ENCODE results near the gene MIEF1.

MIEF1 gene

DNA sequence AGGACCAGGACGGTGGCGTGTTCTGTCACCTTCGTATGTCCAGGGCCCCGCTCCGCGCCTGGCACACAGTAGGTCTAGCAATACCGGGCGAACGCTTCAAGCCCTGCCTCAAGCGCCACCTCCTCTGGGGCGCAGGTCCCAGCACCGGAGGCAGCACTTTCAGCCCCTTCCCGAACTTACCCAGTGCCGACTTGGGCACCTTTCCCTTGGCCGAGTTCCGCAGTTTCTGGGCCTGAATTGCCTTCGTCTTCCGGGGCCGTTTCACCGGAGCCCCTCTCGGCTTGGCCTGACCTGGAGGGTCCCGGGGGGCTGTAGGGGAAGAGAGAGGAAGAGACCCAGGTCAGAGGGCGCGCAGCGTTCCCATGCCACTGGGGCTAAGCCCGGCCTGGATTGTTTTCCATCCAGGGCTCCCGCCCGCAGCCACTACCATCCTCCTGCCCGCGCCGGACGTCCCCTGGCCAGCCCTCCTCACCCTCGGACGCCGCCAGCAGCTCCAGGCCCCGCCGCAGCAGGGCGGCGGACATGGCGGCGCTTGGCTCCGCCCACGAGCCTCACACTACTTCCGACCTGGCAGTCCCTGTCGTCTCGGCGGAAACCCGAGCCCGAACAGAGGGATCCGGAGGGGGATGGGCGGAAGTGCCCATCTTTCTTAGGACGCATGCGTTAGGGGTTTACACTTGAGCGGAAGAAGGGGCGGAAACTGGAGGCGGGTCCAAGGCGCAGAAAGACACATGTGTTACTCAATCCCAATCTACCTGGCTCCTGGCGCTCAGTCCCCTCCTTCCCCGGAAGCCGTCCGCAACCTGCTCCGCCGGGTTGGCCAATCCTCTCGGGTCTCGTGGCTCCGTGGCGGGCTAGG is 30.4 kb downstream of the MIEF1 start, which contains the start of gene RPS19BP1:
Gene RPS19BP1 (minus strand): TSS at position 534 of the 859 bp plus-strand sequence. CDS start 10 bp downstream, at position 524.
- DNase-seq, result peak; percentile 99

DNA sequence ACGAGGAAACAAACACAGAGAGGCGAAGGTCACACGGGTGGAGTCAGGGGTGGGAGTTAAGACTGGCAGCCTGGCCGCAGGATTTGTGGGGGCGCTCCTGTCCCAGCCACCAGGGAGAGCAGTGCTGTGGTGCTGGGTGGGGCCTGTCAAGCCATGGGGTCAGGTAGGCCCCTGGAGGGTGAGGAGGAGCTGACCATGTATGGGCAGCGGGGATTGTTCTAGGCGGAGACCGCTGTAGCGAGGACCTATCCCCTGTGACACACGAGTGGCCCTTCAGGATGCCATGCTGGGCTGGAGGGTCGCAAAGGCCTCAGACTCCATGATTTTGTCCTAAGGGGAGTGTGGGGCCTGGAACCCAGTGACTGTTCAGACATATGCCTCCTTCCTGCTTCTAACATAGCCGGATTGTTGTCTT is 32.0 kb downstream of the MIEF1 start:
- DNase-seq, result peak in 1 of 2 experiments; percentile 34

DNA sequence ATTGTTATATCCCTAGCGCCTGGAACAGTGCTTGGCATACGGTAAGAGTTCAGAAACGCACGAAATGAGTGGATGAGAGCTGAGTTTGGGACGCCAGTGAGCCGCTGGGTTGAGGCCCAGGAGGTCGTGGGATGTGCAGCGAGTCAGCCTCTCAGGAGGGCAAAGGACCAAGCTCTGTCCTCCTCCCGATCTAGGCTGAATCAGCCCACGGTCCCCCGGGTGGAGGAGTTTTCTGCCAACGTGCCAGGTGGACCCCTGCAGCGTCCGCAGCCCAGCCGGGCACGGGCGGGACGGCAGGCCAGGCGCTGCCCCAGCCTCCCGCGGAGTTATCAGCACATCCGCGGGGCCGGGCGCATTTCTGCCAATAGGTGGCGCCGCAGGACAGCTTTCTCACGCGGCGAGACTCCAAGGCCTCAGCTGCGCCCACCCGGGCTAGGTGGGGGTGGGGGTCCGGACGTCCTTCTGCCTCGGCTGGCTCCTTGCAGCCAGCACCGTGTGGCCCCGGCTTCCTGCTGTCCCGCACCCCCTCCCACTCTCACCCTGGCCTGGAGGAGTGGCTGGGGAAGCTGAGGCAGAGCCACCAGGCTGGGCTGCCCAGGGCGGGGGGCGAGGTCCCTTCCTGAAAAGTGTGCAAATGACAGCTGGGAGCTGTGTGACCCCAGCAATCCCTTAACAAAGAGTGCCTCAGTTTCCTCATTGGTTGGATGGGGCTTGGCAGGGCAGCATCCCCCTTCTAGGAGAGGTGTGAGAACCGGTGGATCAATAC is 32.7 kb downstream of the MIEF1 start:
- peak; percentile 92 for DNase-seq

GRCh38 chr22:39535357-39535725 is 33.3 kb downstream of the MIEF1 start:
- no peak for DNase-seq

- no peak for DNase-seq
Observed at GRCh38 chr22:39535831-39536449, 33.9 kb downstream of the MIEF1 start.

DNA sequence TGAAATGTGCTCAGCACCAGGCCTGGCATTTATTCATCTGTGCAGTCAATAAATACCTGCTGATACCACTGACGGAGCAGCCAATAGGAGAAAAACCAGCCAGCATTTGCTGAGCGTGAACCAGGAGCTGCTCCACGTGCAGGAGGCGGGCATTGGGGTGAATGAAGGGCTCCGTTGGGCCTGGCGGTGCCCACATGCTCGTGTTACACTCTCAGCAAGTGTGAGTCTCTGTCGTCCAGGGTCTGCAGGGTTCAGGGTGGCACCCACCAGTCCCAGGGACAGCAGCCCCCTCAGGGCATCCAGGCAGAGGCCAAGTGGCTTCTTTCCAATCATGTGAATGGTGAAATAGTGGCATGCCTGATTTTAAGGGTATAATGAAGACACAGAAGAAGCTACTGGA is 34.6 kb downstream of the MIEF1 start:
- DNase-seq, result no peak

DNA sequence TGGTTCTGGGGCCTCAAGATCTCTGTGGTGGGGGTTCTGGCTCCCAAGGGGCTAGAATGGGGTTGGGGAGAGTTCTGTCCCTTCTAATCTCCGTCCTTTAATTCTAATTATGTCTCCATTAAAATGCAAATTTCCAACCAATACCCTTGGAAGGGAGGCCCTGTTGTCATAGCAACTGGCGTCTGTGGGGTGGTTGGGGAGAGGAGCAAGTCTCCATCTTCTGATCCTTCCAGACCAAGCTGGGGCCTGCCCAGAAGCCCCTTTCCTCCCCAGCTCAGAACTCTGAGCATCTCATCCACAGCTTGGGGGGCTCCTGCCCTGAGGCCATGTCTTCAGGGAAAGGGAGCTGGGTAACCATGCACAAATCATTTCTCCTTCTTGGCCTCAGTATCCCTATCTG is 35.9 kb downstream of the MIEF1 start:
- no peak for DNase-seq

DNA sequence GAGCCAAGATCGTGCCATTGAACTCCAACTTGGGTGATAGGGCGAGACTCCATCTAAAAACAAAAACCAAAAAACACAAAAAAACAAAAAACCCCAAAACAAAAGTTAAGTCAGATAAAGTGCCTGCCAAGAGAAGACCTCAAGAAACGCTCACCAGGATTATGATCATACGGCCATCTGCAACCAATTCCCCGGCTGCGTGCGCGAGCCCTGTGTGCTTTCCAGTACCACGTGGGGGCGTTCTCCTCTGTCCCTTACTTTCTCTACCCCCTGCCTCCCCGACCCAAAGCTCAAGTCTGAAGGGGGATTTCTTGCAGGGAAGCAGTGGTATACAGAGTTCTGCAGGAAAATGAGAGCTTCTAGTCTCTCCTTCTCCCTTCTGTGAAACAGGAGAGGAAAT is 41.0 kb downstream of the MIEF1 start:
- peak; percentile 42 to 50 for DNase-seq

DNA sequence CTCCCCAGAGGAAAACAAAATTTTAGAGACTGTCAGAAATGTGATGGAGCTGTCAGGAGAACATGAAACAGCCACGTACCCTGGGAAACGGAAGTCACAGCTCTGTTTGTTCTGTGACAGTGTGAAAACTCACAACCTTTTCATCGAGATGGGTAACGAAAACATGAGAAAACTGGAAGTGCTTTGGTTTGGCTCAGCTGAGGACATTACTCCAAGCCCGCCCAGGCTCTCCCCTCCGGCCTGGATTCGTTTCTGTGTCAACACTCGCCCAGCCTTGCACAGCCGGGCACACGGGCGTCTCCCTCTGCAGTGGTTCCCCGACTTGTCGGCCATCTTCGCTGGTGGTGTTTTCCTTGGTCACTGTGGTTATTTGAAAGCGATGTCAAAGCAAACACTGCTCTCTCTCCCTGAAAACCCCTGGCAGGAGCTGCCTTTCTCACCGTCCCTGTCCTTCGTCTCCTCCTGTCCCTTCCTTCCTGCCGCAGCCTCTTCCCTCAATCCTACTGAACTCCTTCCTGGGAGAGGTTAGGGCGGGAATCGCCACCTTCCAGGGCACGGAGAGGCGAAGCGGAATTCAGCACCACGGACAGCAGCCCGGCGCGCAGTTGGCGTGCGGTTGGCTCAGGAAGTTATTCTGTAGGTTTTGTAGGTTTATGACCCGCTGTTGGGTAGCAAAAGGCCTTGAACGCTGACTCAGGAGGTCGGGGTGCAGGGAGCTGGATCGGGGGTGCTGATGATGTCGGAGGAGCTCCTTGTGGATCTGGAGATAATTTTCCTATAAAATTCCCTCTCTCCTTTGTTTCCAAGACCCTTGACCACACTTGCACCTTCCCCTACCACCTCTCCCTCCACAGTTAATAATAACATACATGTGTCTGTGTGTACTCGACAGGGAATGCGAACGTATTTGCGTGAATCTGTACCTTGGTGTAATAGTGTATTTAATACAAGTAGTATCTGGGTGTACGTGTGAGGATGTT is 43.6 kb downstream of the MIEF1 start:
- DNase-seq, result peak; percentile 78

DNA sequence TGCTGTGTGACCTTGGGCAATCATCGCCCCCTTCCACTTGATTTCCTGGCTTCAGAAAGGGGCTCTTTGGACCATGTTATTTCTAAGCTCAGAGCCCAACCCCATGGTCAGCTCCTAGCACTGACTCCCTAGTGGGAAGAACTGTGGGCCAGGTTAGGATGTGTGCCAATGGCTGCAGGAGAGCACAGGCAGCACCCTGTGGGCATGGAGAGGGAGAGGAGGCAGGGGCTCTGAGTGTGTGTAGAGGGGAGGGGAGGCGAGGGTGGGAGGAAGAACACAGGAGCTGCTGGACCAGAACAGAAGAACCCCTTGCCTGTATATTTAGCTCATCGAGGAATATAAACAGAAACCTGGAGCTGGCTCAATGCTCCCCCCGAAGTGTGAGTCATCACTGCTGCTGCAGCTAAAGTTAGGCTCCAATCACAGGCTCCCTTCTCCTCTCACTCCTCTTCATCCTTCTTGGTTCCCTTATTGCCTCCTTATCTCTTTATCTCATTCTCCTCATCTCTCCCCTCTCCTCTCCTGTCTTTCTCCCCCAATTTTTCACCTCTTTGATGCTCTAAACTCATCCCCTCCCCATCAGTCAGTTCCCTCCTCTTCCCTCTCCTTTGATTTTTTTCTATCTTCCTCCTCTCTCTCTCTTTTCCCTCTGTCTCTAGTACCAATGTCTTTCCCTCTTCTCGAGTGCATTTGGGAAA is 44.9 kb downstream of the MIEF1 start:
- DNase-seq, result no peak

DNA sequence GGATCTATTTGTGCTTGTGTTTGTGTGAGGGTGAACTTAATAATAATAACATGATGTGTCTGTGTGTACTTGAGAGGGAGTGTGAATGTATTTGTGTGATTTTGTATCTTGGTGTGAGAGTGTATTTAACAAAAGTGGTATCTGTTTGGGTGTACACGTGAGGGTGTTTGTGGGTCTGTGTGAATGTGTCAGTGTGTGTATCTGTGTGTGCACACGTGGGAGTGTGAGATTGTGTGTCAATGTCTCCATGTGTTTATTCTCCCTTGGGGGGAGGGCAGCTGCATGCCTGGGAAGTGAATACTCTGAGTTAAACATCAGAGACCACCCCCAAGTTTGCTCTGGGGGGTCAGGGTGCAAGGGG is 45.5 kb downstream of the MIEF1 start:
- DNase-seq, result no peak

GRCh38 chr22:39553429-39553828 is 51.3 kb downstream of the MIEF1 start:
- no peak for DNase-seq

DNA sequence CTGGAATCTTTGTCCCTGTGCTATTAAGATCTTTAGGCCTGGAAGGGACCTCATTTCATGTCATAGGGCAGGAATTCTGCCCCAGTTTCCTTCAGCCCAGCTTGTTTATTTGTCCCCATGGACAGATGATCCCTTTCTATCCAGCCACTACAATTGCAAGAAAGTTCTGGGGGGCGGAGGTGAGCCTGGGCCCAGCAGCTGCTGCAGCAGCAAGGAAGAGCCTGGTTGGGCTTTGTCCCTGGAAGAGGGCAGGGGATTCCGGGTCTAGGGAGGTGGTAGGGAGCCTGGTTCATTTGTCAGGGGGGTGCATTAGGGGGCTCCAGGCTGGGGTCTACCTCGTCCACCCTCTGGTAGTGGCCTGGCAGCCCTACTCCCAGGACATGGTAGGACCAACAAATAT is 52.1 kb downstream of the MIEF1 start:
- no peak for DNase-seq

- DNase-seq, result peak; percentile 47 to 58
Observed at GRCh38 chr22:39556970-39557841, 55.1 kb downstream of the MIEF1 start.

DNA sequence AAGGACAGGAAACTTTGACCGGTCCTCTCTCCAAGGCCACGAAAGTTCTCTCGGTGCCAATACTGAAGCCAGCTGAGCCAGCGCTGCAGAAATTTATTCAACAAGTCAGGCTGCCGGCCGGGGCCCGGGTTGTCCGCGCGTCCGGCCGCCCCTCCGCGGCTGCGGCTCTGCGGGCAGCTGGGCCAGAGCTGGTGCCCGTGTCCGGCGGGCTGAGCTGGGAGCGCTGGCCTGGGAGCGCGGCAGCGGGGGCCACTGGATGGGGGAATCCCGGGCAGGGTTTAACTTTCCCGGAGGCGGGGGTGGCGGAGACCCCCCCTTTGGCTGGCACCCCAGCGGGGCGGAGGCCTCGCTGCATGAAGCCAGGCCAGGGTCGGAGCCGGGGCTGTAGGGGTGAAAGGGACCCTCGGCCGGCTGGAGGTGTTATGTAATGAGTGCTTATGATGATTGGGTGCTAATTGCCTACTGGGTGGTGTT is 56.2 kb downstream of the MIEF1 start:
- DNase-seq, result no peak

- DNase-seq, result no peak
Observed at GRCh38 chr22:39558950-39559349, 56.9 kb downstream of the MIEF1 start.

GRCh38 chr22:39559456-39560105 is 57.5 kb downstream of the MIEF1 start:
- DNase-seq, result no peak

DNA sequence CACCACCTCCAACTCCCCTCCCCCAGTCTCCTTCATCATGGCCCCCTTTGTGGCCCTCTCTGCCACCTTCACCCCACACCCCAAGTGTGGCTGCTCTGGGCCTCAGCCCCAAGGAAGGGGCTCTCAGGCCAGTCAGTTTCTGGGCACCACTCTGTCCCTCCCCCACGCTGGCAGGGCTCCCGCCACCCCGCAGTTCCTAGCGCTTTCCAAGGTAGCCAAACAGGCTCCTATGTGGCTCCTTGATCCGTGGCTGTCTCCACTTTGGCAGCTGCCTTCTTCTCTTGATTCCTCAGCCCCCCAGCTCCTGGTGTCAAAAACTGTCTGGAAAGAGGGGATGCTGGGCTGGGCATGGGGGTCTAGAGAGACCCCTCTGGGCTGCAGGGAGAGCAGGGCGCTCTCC is 58.0 kb downstream of the MIEF1 start:
- no peak for DNase-seq

GRCh38 chr22:39562839-39563489 is 60.9 kb downstream of the MIEF1 start:
- DNase-seq, result no peak
